Caco-2 (cell line): Measurements from ENCODE around the gene GRIFIN. TPM values are rescaled to one million over a fixed set of nuclear protein-coding genes. Genes with fewer than 3 reads are reported as not detected.

Source experiments
- BruUV-seq: library from RNA; stranded (reverse); fragments of 400-500 nt; replicated peaks from 2 replicates; lab custom pipeline; 2021; lab: Mats Ljungman, UMichigan
- CTCF ChIA-PET: fragments of 300-600 bp; sonication (Branson Sonifier 250); formaldehyde crosslinking; loops from one replicate; lab custom pipeline; 2022; ENCODE audit warnings: antibody characterized with exemption; lab: Charles Lee
- POLR2A ChIA-PET: fragments of 300-600 bp; sonication (Branson Sonifier 250); formaldehyde crosslinking; loops from one replicate; lab custom pipeline; 2022; ENCODE audit warnings: antibody characterized with exemption; lab: Charles Lee
- DNase-seq, 2 experiments: peaks; one replicate each; pipeline versions ENCODE4 v3.0.0 to v3.0.0-alpha.2; 2020 to 2022
- H3K27me3 ChIP-seq: replicated peaks from 2 replicates; pipeline ENCODE4 v1.6.0; 2011; ENCODE audit warnings: low read length; ENCODE audit not compliant: control insufficient read depth, insufficient read depth
- H3K36me3 ChIP-seq: 2 replicates; pipeline ENCODE4 v1.5.1; 2011; ENCODE audit warnings: low read length; ENCODE audit not compliant: control insufficient read depth, insufficient read depth
- H3K4me1 ChIP-seq: fragments of 250-450 bp; sonication (Bioruptor Pico); 2 replicates; pipeline ENCODE4 v1.5.1; 2020; ENCODE audit warnings: mild to moderate bottlenecking
- H3K4me3 ChIP-seq: 2 replicates; pipeline ENCODE4 v1.5.1; 2011; ENCODE audit warnings: low read depth, mild to moderate bottlenecking, control low read depth, low read length
- H3K9me3 ChIP-seq: fragments of 250-450 bp; sonication (Bioruptor Pico); 2 replicates; pipeline ENCODE4 v1.5.1; 2020; ENCODE audit warnings: mild to moderate bottlenecking, moderate library complexity
- H3K27ac Mint-ChIP-seq: one replicate; pipeline ENCODE4 v1.8.0; 2022; ENCODE audit warnings: mixed read lengths; ENCODE audit not compliant: unreplicated experiment
- H3K27me3 Mint-ChIP-seq: one replicate; pipeline ENCODE4 v1.8.0; 2022; ENCODE audit warnings: mixed read lengths; ENCODE audit not compliant: insufficient read depth, unreplicated experiment
- H3K36me3 Mint-ChIP-seq: one replicate; pipeline ENCODE4 v1.8.0; 2022; ENCODE audit warnings: mild to moderate bottlenecking, mixed read lengths; ENCODE audit not compliant: insufficient read depth, unreplicated experiment
- H3K4me1 Mint-ChIP-seq: one replicate; pipeline ENCODE4 v1.8.0; 2022; ENCODE audit warnings: low read depth, mixed read lengths; ENCODE audit not compliant: unreplicated experiment
- H3K4me3 Mint-ChIP-seq: one replicate; pipeline ENCODE4 v1.8.0; 2022; ENCODE audit warnings: mild to moderate bottlenecking, moderate library complexity, mixed read lengths; ENCODE audit not compliant: unreplicated experiment
- H3K9me3 Mint-ChIP-seq: one replicate; pipeline ENCODE4 v1.8.0; 2022; ENCODE audit warnings: mixed read lengths; ENCODE audit not compliant: unreplicated experiment
- CTCF ChIP-seq, 2 experiments: fragments of 200-600 bp in 1 of 2; IDR thresholded peaks; 1 replicate in 1 of 2; 2 replicates in 1 of 2; pipeline versions ENCODE4 v1.5.1 to v1.8.0; 2011 to 2022; ENCODE audit warnings: antibody characterized with exemption in 1 of 2, control low read depth in 1 of 2, inconsistent platforms in 1 of 2, low read depth in 1 of 2, low read length in 1 of 2, mild to moderate bottlenecking in 1 of 2, moderate library complexity in 1 of 2; ENCODE audit not compliant: insufficient read depth in 1 of 2, severe bottlenecking in 1 of 2, unreplicated experiment in 1 of 2
- intact Hi-C: fragments of 100-400 bp; cut with micrococcal nuclease; formaldehyde crosslinking; loops from one replicate; pipeline ENCODE4 v1.10.0; 2022; ENCODE audit not compliant: unreplicated experiment
- total RNA-seq: library from RNA; stranded (reverse); gene quantifications from 2 replicates; pipeline ENCODE4 v1.2.3, GENCODE V29; 2022

GRIFIN gene
- total RNA-seq, 1 experiment from 2014 or later = not detected

- H3K36me3 ChIP-seq = no peaks in the 10 kb centered on the region
- no peak overlapping the region; the same call in 1 of the 2 replicates for H3K4me3 ChIP-seq
- POLR2A ChIA-PET = no interaction called here
- CTCF ChIA-PET = interaction anchor here (0.6 kb wide), 3 partner anchors 28 to 120 kb away, joined by 3 to 12 read pairs (median 3); no protein-coding TSS in a partner anchor
- no peaks in the 10 kb centered on the region for H3K36me3 Mint-ChIP-seq
- no peaks in the 10 kb centered on the region for H3K27me3 Mint-ChIP-seq
- H3K9me3 ChIP-seq = no peaks in the 10 kb centered on the region
- no peak overlapping the region for H3K4me3 Mint-ChIP-seq
- no peaks in the 10 kb centered on the region for H3K9me3 Mint-ChIP-seq
- no peak overlapping the region for H3K27ac Mint-ChIP-seq
- BruUV-seq = no TSS peak
- H3K4me1 Mint-ChIP-seq = no peaks in the 10 kb centered on the region
- TF ChIP-seq CTCF (IDR thresholded peaks at IDR 0.05; ENCODE audit: insufficient read depth in 1 of 2, low read depth in 1 of 2, low read length in 1 of 2, severe bottlenecking in 1 of 2, unreplicated experiment in 1 of 2) = no peak
- H3K4me1 ChIP-seq = peaks cover 13% of the 10 kb centered on the region
- peak in 1 of 2 experiments; percentile 54 for DNase-seq
- no peaks in the 10 kb centered on the region for H3K27me3 ChIP-seq
- intact Hi-C loops = no loop called here
These were observed 34.9 kb upstream of the GRIFIN start for GRCh38 chr7:2510909-2511768.

- CTCF ChIA-PET = no interaction called here
These were observed 34.1 kb upstream of the GRIFIN start for GRCh38 chr7:2510130-2510776.

More at GRCh38 chr7:2510130-2510776, 34.1 kb upstream of the GRIFIN start:
- intact Hi-C loops = no loop called here
- no peaks in the 10 kb centered on the region for H3K36me3 Mint-ChIP-seq
- no peaks in the 10 kb centered on the region for H3K36me3 ChIP-seq
- H3K27ac Mint-ChIP-seq = no peak overlapping the region
- H3K9me3 Mint-ChIP-seq = no peaks in the 10 kb centered on the region
- H3K9me3 ChIP-seq = no peaks in the 10 kb centered on the region
- H3K27me3 ChIP-seq = no peaks in the 10 kb centered on the region
- POLR2A ChIA-PET = no interaction called here
- H3K4me1 Mint-ChIP-seq = no peaks in the 10 kb centered on the region
- H3K4me3 Mint-ChIP-seq = no peak overlapping the region
- H3K4me1 ChIP-seq = peaks cover 13% of the 10 kb centered on the region
- H3K4me3 ChIP-seq = no peak overlapping the region
- BruUV-seq = no TSS peak
- no peaks in the 10 kb centered on the region for H3K27me3 Mint-ChIP-seq
- no peak for TF ChIP-seq CTCF (IDR thresholded peaks at IDR 0.05; ENCODE audit: insufficient read depth in 1 of 2, low read depth in 1 of 2, low read length in 1 of 2, severe bottlenecking in 1 of 2, unreplicated experiment in 1 of 2)
- no peak for DNase-seq
